Measurements from ENCODE around the gene TRIM13.

DNA sequence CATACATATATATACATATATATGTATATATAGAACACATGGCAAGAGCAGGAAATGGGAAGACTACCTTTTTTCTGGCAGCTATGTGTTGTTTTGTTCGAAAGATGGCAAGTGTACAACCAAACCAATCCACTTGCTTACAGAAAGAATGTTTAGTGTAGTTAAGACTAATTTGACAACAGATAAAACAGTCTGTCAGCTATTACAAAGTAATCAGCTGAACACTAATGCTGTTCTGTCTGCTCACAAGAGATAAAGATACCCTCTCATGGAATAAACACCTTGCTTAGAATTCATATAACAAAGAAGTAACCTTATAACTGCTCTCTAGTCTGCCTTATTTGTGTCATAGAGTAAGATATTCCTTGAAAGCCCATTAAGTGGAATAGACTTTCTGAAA is 17.5 kb downstream of the TRIM13 start:
- TF ChIP-seq HNRNPL (IDR thresholded peaks at IDR 0.05; ENCODE audit: low read depth, low read length) (no peak), DR1 (CRISPR knock-in tag; IDR thresholded peaks at IDR 0.05) (no peak), NFE2L1 (CRISPR knock-in tag; IDR thresholded peaks at IDR 0.05; ENCODE audit: borderline replicate concordance) (no peak), BRCA1 (CRISPR knock-in tag; IDR thresholded peaks at IDR 0.05) (no peak)
